ENCODE measurements around the gene GPATCH11.

Gene GPATCH11

GRCh38 chr2:37052600-37053332, 31.6 kb upstream of the GPATCH11 start:
- TF ChIP-seq, protein P1, sequence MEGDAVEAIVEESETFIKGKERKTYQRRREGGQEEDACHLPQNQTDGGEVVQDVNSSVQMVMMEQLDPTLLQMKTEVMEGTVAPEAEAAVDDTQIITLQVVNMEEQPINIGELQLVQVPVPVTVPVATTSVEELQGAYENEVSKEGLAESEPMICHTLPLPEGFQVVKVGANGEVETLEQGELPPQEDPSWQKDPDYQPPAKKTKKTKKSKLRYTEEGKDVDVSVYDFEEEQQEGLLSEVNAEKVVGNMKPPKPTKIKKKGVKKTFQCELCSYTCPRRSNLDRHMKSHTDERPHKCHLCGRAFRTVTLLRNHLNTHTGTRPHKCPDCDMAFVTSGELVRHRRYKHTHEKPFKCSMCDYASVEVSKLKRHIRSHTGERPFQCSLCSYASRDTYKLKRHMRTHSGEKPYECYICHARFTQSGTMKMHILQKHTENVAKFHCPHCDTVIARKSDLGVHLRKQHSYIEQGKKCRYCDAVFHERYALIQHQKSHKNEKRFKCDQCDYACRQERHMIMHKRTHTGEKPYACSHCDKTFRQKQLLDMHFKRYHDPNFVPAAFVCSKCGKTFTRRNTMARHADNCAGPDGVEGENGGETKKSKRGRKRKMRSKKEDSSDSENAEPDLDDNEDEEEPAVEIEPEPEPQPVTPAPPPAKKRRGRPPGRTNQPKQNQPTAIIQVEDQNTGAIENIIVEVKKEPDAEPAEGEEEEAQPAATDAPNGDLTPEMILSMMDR (IDR thresholded peaks at IDR 0.05; ENCODE audit: insufficient read depth, low read length, poor library complexity, severe bottlenecking) = no peak
- no peak for TF ChIP-seq EZH2phosphoT487 (conservative IDR thresholded peaks at IDR 0.05; ENCODE audit: low read length)
- peaks cover 31% of the 10 kb centered on the region for H3K36me3 ChIP-seq (ENCODE audit: low read length)
- no peak overlapping the region for H3K9ac ChIP-seq (ENCODE audit: low read length)
- no peak overlapping the region for H3K4me3 ChIP-seq (ENCODE audit: insufficient read depth, low read length, poor library complexity, severe bottlenecking)
- no peaks in the 10 kb centered on the region; the same call in 1 of the 2 replicates for H3F3A ChIP-seq (ENCODE audit: insufficient read depth)
- H3K4me2 ChIP-seq (ENCODE audit: low read depth, low read length, poor library complexity, severe bottlenecking) = no peak overlapping the region
- H3K9me3 ChIP-seq (ENCODE audit: insufficient read depth, low read length) = no peaks in the 10 kb centered on the region
- H3K27ac ChIP-seq (ENCODE audit: low read depth, low read length) = no peak overlapping the region
- no peak overlapping the region for H2AFZ ChIP-seq (ENCODE audit: low read depth, low read length, severe bottlenecking)
- H3K79me2 ChIP-seq (ENCODE audit: insufficient read depth, low read length) = no peaks in the 10 kb centered on the region
- H4K20me1 ChIP-seq (ENCODE audit: low read depth, low read length) = no peaks in the 10 kb centered on the region
- no peaks in the 10 kb centered on the region for H3K9me2 ChIP-seq (replicated peaks; ENCODE audit: insufficient read depth, low read length)
- H3K27me3 ChIP-seq (ENCODE audit: low read length) = no peaks in the 10 kb centered on the region

- peaks cover 47% of the 10 kb centered on the region for H3K36me3 ChIP-seq (ENCODE audit: low read length)
- no peak overlapping the region for H3K4me3 ChIP-seq (ENCODE audit: insufficient read depth, low read length, poor library complexity, severe bottlenecking)
- H3F3A ChIP-seq (ENCODE audit: insufficient read depth) = peaks cover 8% of the 10 kb centered on the region; the same call in 1 of the 2 replicates
- H3K27me3 ChIP-seq (ENCODE audit: low read length) = no peaks in the 10 kb centered on the region
- no peaks in the 10 kb centered on the region for H3K9me3 ChIP-seq (ENCODE audit: insufficient read depth, low read length)
- H3K4me2 ChIP-seq (ENCODE audit: low read depth, low read length, poor library complexity, severe bottlenecking) = no peak overlapping the region
- no peak overlapping the region for H3K27ac ChIP-seq (ENCODE audit: low read depth, low read length)
- no peak overlapping the region for H3K9ac ChIP-seq (ENCODE audit: low read length)
- TF ChIP-seq, protein P1 (IDR thresholded peaks at IDR 0.05; ENCODE audit: insufficient read depth, low read length, poor library complexity, severe bottlenecking) = no peak
- no peak for TF ChIP-seq EZH2phosphoT487 (conservative IDR thresholded peaks at IDR 0.05; ENCODE audit: low read length)
- H3K9me2 ChIP-seq (replicated peaks; ENCODE audit: insufficient read depth, low read length) = no peaks in the 10 kb centered on the region
- no peak overlapping the region for H2AFZ ChIP-seq (ENCODE audit: low read depth, low read length, severe bottlenecking)
- H4K20me1 ChIP-seq (ENCODE audit: low read depth, low read length) = no peaks in the 10 kb centered on the region
- no peaks in the 10 kb centered on the region for H3K79me2 ChIP-seq (ENCODE audit: insufficient read depth, low read length)
Measured at GRCh38 chr2:37059841-37060240, 24.5 kb upstream of the GPATCH11 start.

DNA sequence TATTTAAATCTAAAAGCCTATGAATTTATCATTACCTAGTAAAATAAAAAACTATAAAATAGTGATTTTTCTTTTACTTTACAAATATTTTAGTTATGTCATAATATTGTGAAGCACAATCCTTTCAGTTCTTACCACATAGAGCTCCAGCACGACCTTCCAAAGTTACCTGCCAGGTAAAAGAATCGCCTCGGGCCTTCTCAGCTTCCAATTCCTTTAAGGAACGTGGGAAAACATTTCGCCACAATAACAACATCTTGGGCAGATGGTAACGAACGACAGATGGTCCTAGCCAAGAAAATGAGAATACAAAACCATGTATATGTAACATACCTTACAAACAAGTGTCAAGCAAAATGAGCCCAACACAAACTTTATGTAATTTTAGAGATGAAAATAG, 23.9 kb upstream of the GPATCH11 start:
- Histone ChIP-seq H3K9ac (ENCODE audit: low read length) (no peak overlapping the region), H3K9me3 (ENCODE audit: insufficient read depth, low read length) (no peaks in the 10 kb centered on the region), H4K20me1 (ENCODE audit: low read depth, low read length) (no peaks in the 10 kb centered on the region), H3K36me3 (ENCODE audit: low read length) (peaks cover 47% of the 10 kb centered on the region), H3K9me2 (replicated peaks; ENCODE audit: insufficient read depth, low read length) (no peaks in the 10 kb centered on the region), H3K79me2 (ENCODE audit: insufficient read depth, low read length) (no peaks in the 10 kb centered on the region), H3K27me3 (ENCODE audit: low read length) (no peaks in the 10 kb centered on the region), H3K27ac (ENCODE audit: low read depth, low read length) (no peak overlapping the region), H2AFZ (ENCODE audit: low read depth, low read length, severe bottlenecking) (no peak overlapping the region), H3F3A (ENCODE audit: insufficient read depth) (peaks cover 8% of the 10 kb centered on the region; the same call in 1 of the 2 replicates), H3K4me3 (ENCODE audit: insufficient read depth, low read length, poor library complexity, severe bottlenecking) (no peak overlapping the region), H3K4me2 (ENCODE audit: low read depth, low read length, poor library complexity, severe bottlenecking) (no peak overlapping the region)
- TF ChIP-seq, protein P1 (IDR thresholded peaks at IDR 0.05; ENCODE audit: insufficient read depth, low read length, poor library complexity, severe bottlenecking) = no peak
- no peak for TF ChIP-seq EZH2phosphoT487 (conservative IDR thresholded peaks at IDR 0.05; ENCODE audit: low read length)
